MV-4-11 (cell line): ENCODE results near the gene SMIM33.
"Not testable (repeated sequence)": the region's sequence is repeated elsewhere in the genome, so short reads cannot be mapped to it uniquely, and the experiment has no call there.

Source experiments
- DNase-seq: peaks from one replicate; lab custom pipeline; 2025; lab: John Stamatoyannopoulos, UW

Gene SMIM33

GRCh38 chr5:139470821-139471300 lies at the start of gene SMIM33:
Gene SMIM33 (plus strand): TSS chr5:139471004. CDS start chr5:139471122, 118 bp downstream.
- peak; percentile 21 for DNase-seq

- DNase-seq, result peak; percentile 76
These were observed 48.4 kb upstream of the SMIM33 start for GRCh38 chr5:139422307-139422893.

GRCh38 chr5:139425497-139425896 lies 45.3 kb upstream of the SMIM33 start:
- DNase-seq, result no peak

- DNase-seq, result no peak
These were observed 44.5 kb upstream of the SMIM33 start for GRCh38 chr5:139426203-139426885.

- DNase-seq, result no peak
These were observed 40.8 kb upstream of the SMIM33 start for GRCh38 chr5:139430015-139430414.

GRCh38 chr5:139431706-139432105 lies 39.1 kb upstream of the SMIM33 start:
- no peak for DNase-seq

- no peak for DNase-seq
These were observed 35.1 kb upstream of the SMIM33 start for GRCh38 chr5:139435676-139436075.

- DNase-seq, result no peak
These were observed 32.1 kb upstream of the SMIM33 start for GRCh38 chr5:139438707-139439012.

GRCh38 chr5:139439013-139439903 lies 31.5 kb upstream of the SMIM33 start, which contains the start of gene DNAJC18:
Gene DNAJC18 (minus strand): TSS chr5:139439525. CDS start chr5:139439445, 80 bp downstream.
- DNase-seq, result peak; percentile 81

GRCh38 chr5:139440416-139440815 lies 30.4 kb upstream of the SMIM33 start:
- not testable (repeated sequence) for DNase-seq

GRCh38 chr5:139443831-139444453 lies 26.9 kb upstream of the SMIM33 start:
- no peak for DNase-seq

- DNase-seq, result no peak
These were observed 25.3 kb upstream of the SMIM33 start for GRCh38 chr5:139445325-139446170.

- DNase-seq, result peak; percentile 17
These were observed 23.6 kb upstream of the SMIM33 start for GRCh38 chr5:139446956-139447779.

- DNase-seq, result no peak
These were observed 19.6 kb upstream of the SMIM33 start for GRCh38 chr5:139451176-139451575.

GRCh38 chr5:139451878-139452660 lies 18.7 kb upstream of the SMIM33 start:
- DNase-seq, result no peak

- DNase-seq, result no peak
These were observed 16.9 kb upstream of the SMIM33 start for GRCh38 chr5:139453683-139454567.

GRCh38 chr5:139454568-139455290 lies 16.1 kb upstream of the SMIM33 start:
- no peak for DNase-seq

- DNase-seq, result no peak
These were observed 14.0 kb upstream of the SMIM33 start for GRCh38 chr5:139456776-139457175.
